GM12878 (cell line): ENCODE results near the gene JAML. TPM values are rescaled to one million over a fixed set of nuclear protein-coding genes. Genes with fewer than 3 reads are reported as not detected.

Experiments used
- ATAC-seq: fragments of 200-7000 bp; cut with Tn5 transposase; 3 replicates; pipeline ENCODE4 v1.9.1; 2020; ENCODE audit warnings: mild to moderate bottlenecking, moderate library complexity
- BruUV-seq: library from RNA; stranded (reverse); fragments of 400-500 nt; replicated peaks from 2 replicates; lab custom pipeline; 2021; lab: Mats Ljungman, UMichigan
- CTCF ChIA-PET: fragments of 300-600 bp; sonication (Branson Sonifier 250); formaldehyde crosslinking; extraction: SDS; loops from one replicate; lab custom pipeline; 2021; ENCODE audit warnings: inconsistent platforms; lab: Yijun Ruan, JAX
- POLR2A ChIA-PET: fragments of 350-600 bp; formaldehyde crosslinking; extraction: SDS; loops from one replicate; lab custom pipeline; 2021; ENCODE audit warnings: inconsistent platforms; lab: Charles Lee
- RAD21 ChIA-PET: fragments of 300-600 bp; sonication (Branson Sonifier 250); formaldehyde crosslinking; loops from one replicate; lab custom pipeline; 2023; ENCODE audit warnings: antibody characterized with exemption; ENCODE audit not compliant: unreplicated experiment; lab: Charles Lee
- SMC1A ChIA-PET: fragments of 300-600 bp; sonication (Branson Sonifier 250); formaldehyde crosslinking; loops from one replicate; lab custom pipeline; 2023; ENCODE audit not compliant: unreplicated experiment, uncharacterized antibody; lab: Charles Lee
- DNase-seq: peaks from one replicate; pipeline ENCODE4 v3.0.0-alpha.2; 2011; ENCODE audit warnings: low read depth, low spot score
- FAIRE-seq: peaks from 3 replicates; lab custom pipeline; 2011; peaks lifted over from hg19 to GRCh38; lab: Jason Lieb, UNC
- H2AFZ ChIP-seq: 2 replicates; pipeline ENCODE4 v1.6.0; 2011; ENCODE audit warnings: low read depth, low read length, control low read depth; ENCODE audit not compliant: control insufficient read depth
- H3K27ac ChIP-seq: 2 replicates; pipeline ENCODE4 v1.5.1; 2011; ENCODE audit warnings: control low read depth; ENCODE audit not compliant: control insufficient read depth, insufficient read depth
- H3K27me3 ChIP-seq, 2 experiments: replicated peaks in 1 of 2; 2 replicates each; pipeline versions ENCODE4 v1.6.0 to v1.6.1; 2011; ENCODE audit warnings: low read length in 1 of 2; ENCODE audit not compliant: control insufficient read depth in 2 of 2, insufficient read depth in 2 of 2
- H3K36me3 ChIP-seq, 2 experiments: 2 replicates each; pipeline ENCODE4 v1.5.1; 2011; ENCODE audit warnings: low read length in 1 of 2; ENCODE audit not compliant: control insufficient read depth in 2 of 2, insufficient read depth in 2 of 2
- H3K4me1 ChIP-seq: 2 replicates; pipeline ENCODE4 v1.6.1; 2011; ENCODE audit warnings: mild to moderate bottlenecking, low read length, moderate library complexity, mixed read lengths; ENCODE audit not compliant: control insufficient read depth, insufficient read depth
- H3K4me2 ChIP-seq: 2 replicates; pipeline ENCODE4 v1.6.0; 2011; ENCODE audit warnings: control low read depth; ENCODE audit not compliant: control insufficient read depth, insufficient read depth
- H3K4me3 ChIP-seq: fragments of 200-600 bp; sonication (generic); 2 replicates; pipeline ENCODE4 v1.5.1; 2016
- H3K79me2 ChIP-seq: 2 replicates; pipeline ENCODE4 v1.6.0; 2011; ENCODE audit warnings: low read length; ENCODE audit not compliant: control insufficient read depth, insufficient read depth
- H3K9ac ChIP-seq: 2 replicates; pipeline ENCODE4 v1.8.0; 2011; ENCODE audit warnings: low read length, control low read depth, mixed read lengths; ENCODE audit not compliant: control insufficient read depth, insufficient read depth
- H3K9me3 ChIP-seq: replicated peaks from 3 replicates; pipeline ENCODE4 v1.5.1; 2011; ENCODE audit warnings: mild to moderate bottlenecking, low read length; ENCODE audit not compliant: control insufficient read depth, insufficient read depth
- H4K20me1 ChIP-seq: 2 replicates; pipeline ENCODE4 v1.6.0; 2011; ENCODE audit not compliant: control insufficient read depth, insufficient read depth
- CREB1 ChIP-seq: IDR thresholded peaks from 2 replicates; pipeline ENCODE4 v1.6.1; 2012; ENCODE audit warnings: low read depth, mild to moderate bottlenecking, inconsistent platforms
- JUNB ChIP-seq: IDR thresholded peaks from 2 replicates; pipeline ENCODE4 v1.6.1; 2016; ENCODE audit warnings: antibody characterized with exemption, mild to moderate bottlenecking
- MEF2A ChIP-seq: IDR thresholded peaks from 2 replicates; pipeline ENCODE4 v1.6.1; 2011; ENCODE audit warnings: low read depth, mild to moderate bottlenecking, low read length, moderate library complexity; ENCODE audit not compliant: insufficient read depth
- NFXL1 ChIP-seq: fragments of 450-650 bp; IDR thresholded peaks from 2 replicates; pipeline ENCODE4 v1.6.1; 2017; ENCODE audit warnings: antibody characterized with exemption, mild to moderate bottlenecking, borderline replicate concordance
- POLR2AphosphoS2 ChIP-seq: IDR thresholded peaks from 2 replicates; pipeline ENCODE4 v1.6.1; 2011; ENCODE audit warnings: low read depth, mild to moderate bottlenecking, low read length, improper control_type of control experiment, moderate library complexity
- RAD51 ChIP-seq: fragments of 450-650 bp; IDR thresholded peaks from 2 replicates; pipeline ENCODE4 v1.6.1; 2016; ENCODE audit warnings: moderate library complexity, mild to moderate bottlenecking, inconsistent platforms
- SMC3 ChIP-seq: IDR thresholded peaks from 2 replicates; pipeline ENCODE4 v1.6.1; 2011; ENCODE audit warnings: low read length, improper control_type of control experiment, borderline replicate concordance
- SREBF1 ChIP-seq: IDR thresholded peaks from 2 replicates; pipeline ENCODE4 v1.6.1; 2012; ENCODE audit warnings: mild to moderate bottlenecking, low read length
- TBL1XR1 ChIP-seq: IDR thresholded peaks from 2 replicates; pipeline ENCODE4 v1.6.1; 2012; ENCODE audit warnings: low read depth, low read length, improper control_type of control experiment
- WGBS: methylation state at CpG from one replicate; pipeline ENCODE4 v1.1.6; 2016; ENCODE audit warnings: low lambda C conversion rate; ENCODE audit not compliant: insufficient replicate concordance, insufficient coverage; ENCODE audit errors: missing lambda C conversion rate; 5-methylcytosine and 5-hydroxymethylcytosine counted together
- in situ Hi-C: fragments of 300-500 bp; cut with MboI; formaldehyde crosslinking; loops from 9 replicates; pipeline ENCODE4 v1.14.3; 2018; ENCODE audit warnings: mixed read lengths
- intact Hi-C: fragments of 100-400 bp; cut with micrococcal nuclease; formaldehyde crosslinking; loops from one replicate; pipeline ENCODE4 v1.14.2; 2022; ENCODE audit not compliant: unreplicated experiment
- polyA plus RNA-seq, 11 experiments: library from polyadenylated mRNA; depleted of rRNA in 4 of 11; unstranded in 6 of 11; stranded (reverse) in 5 of 11; fragments of >200 nt; fragmentation: Nextera tagmentation in 4 of 11; fragmentation: Illumina TruSeq in 1 of 11; extraction: Ambion mirVana in 4 of 11; extraction: Trizol in 1 of 11; gene quantifications; 1 replicate in 1 of 11; 2 replicates in 10 of 11; pipeline versions ENCODE4 v1.2.1 to v1.2.3, GENCODE V29; 2011 to 2016; ENCODE audit warnings: inconsistent platforms in 2 of 11, missing spikeins in 2 of 11, low read depth in 1 of 11
- total RNA-seq, 4 experiments: library from RNA; depleted of rRNA in 3 of 4; stranded (reverse); fragments of >200 nt in 3 of 4; fragmentation: Illumina TruSeq in 1 of 4; extraction: Trizol in 1 of 4; gene quantifications; 2 replicates each; pipeline versions ENCODE4 v1.2.1 to v1.2.3, GENCODE V29; 2013 to 2021
- TF ChIP-seq, protein P1 (sequence below): fragments of 450-650 bp; IDR thresholded peaks from 2 replicates; pipeline ENCODE4 v1.6.1; 2017; ENCODE audit warnings: mild to moderate bottlenecking, low read depth, inconsistent platforms; ENCODE audit not compliant: poor library complexity, severe bottlenecking

The JAML gene
- total and polyA plus RNA-seq, 10 of the 15 experiments (the other 5 are each of a cell fraction or from before 2014, with no cell fraction given): 0.60 to 8.1 (median 3.5) TPM

DNA sequence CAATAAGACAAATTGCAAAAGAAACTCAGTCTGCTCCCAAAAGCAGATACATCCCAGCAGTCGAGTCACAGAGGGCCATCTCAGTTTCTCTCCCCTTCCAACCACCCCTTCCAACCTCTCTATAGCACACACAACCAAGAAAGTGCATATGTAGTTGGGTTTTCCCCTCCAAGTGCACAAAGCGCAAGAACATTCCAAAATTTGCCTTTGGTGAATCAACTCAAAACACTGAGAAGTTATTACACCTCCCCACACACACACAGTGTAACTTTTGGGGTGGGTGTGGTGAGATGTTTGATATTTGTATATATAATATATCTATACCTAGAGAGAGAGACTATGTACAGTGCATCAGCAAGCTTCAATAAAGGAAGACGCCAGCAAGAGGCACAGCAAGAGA lies 62.0 kb downstream of the JAML start:
- ChIA-PET RAD21 (no interaction called here), POLR2A (no interaction called here)
- Histone ChIP-seq H3K9ac (no peak overlapping the region), H3K9me3 (no peaks in the 10 kb centered on the region), H3K4me2 (no peak overlapping the region), H3K27ac (no peak overlapping the region), H3K79me2 (no peaks in the 10 kb centered on the region)
- TF ChIP-seq JUNB (no peak), SMC3 (no peak), RAD51 (no peak), TBL1XR1 (no peak), SREBF1 (no peak), MEF2A (no peak), NFXL1 (no peak), POLR2AphosphoS2 (no peak), CREB1 (no peak)
- TF ChIP-seq, protein P1, sequence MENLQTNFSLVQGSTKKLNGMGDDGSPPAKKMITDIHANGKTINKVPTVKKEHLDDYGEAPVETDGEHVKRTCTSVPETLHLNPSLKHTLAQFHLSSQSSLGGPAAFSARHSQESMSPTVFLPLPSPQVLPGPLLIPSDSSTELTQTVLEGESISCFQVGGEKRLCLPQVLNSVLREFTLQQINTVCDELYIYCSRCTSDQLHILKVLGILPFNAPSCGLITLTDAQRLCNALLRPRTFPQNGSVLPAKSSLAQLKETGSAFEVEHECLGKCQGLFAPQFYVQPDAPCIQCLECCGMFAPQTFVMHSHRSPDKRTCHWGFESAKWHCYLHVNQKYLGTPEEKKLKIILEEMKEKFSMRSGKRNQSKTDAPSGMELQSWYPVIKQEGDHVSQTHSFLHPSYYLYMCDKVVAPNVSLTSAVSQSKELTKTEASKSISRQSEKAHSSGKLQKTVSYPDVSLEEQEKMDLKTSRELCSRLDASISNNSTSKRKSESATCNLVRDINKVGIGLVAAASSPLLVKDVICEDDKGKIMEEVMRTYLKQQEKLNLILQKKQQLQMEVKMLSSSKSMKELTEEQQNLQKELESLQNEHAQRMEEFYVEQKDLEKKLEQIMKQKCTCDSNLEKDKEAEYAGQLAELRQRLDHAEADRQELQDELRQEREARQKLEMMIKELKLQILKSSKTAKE: no peak
- TF ChIP-seq, all 136 proteins: peak for 0
- H4K20me1 ChIP-seq: no peaks in the 10 kb centered on the region
- no peaks in the 10 kb centered on the region for H3K36me3 ChIP-seq
- ATAC-seq: no peak
- H3K4me1 ChIP-seq: no peaks in the 10 kb centered on the region
- 1% methylated on average over 3 of the region's 3 CpGs for WGBS
- BruUV-seq: no TSS peak
- DNase-seq: no peak
- H2AFZ ChIP-seq: no peak overlapping the region
- in situ Hi-C loops (no loop called here), intact Hi-C loops (no loop called here)
- ChIA-PET SMC1A (no interaction called here), CTCF (interaction anchor here (0.8 kb wide), 2 partner anchors 11 to 36 kb away, joined by 3 read pairs; no protein-coding TSS in a partner anchor)
- H3K4me3 ChIP-seq: no peak overlapping the region
- peaks cover 0 to 6% of the 10 kb centered on the region in 2 experiments; a peak in 3 of 4 replicates for H3K27me3 ChIP-seq
- FAIRE-seq: no peak
